ENCODE data around the gene CRX. TPM values are rescaled to one million over a fixed set of nuclear protein-coding genes. Genes with fewer than 3 reads are reported as not detected.
"Not testable (repeated sequence)": the region's sequence is repeated elsewhere in the genome, so short reads cannot be mapped to it uniquely, and the experiment has no call there.

The CRX gene
- total RNA-seq, 2 donors from 2014 or later, result 0.44 to 0.66 TPM

DNA sequence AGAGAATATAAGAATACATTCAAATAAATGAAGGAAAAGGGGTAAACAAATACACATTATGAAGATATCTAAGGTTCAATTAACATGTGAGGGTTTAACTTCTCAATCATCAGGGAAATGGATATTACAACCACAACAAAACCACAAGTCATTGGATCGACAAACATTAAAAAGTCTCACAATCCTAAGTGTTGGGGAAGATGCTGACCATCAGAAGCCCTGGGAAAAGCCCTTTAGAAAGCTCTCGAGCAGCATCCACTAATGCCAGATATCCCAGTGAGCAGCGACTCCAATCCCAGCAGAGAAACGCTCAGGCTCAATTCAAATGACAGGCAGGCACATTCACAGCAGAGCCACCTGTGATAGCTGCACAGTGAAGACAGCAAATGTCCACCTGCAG is 20.5 kb upstream of the CRX start:
- Histone ChIP-seq H3K9me3 (ENCODE audit: control insufficient read depth, low read length) (peaks cover 5% of the 10 kb centered on the region), H3K4me3 (ENCODE audit: low read length) (no peak overlapping the region), H3K27ac (ENCODE audit: low read depth, low read length) (no peak overlapping the region), H3K9ac (ENCODE audit: extremely low read depth, low read length, poor library complexity, severe bottlenecking) (no peak overlapping the region), H3K4me1 (ENCODE audit: control insufficient read depth, insufficient read depth, low read length) (no peaks in the 10 kb centered on the region), H3K27me3 (ENCODE audit: control insufficient read depth, insufficient read depth, low read length, poor library complexity, severe bottlenecking) (no peaks in the 10 kb centered on the region), H3K36me3 (ENCODE audit: control insufficient read depth, insufficient read depth, low read length) (no peaks in the 10 kb centered on the region)
- TF ChIP-seq, protein P1, sequence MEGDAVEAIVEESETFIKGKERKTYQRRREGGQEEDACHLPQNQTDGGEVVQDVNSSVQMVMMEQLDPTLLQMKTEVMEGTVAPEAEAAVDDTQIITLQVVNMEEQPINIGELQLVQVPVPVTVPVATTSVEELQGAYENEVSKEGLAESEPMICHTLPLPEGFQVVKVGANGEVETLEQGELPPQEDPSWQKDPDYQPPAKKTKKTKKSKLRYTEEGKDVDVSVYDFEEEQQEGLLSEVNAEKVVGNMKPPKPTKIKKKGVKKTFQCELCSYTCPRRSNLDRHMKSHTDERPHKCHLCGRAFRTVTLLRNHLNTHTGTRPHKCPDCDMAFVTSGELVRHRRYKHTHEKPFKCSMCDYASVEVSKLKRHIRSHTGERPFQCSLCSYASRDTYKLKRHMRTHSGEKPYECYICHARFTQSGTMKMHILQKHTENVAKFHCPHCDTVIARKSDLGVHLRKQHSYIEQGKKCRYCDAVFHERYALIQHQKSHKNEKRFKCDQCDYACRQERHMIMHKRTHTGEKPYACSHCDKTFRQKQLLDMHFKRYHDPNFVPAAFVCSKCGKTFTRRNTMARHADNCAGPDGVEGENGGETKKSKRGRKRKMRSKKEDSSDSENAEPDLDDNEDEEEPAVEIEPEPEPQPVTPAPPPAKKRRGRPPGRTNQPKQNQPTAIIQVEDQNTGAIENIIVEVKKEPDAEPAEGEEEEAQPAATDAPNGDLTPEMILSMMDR (conservative IDR thresholded peaks at IDR 0.05), result no peak
- DNase-seq, result no peak
- Mint-ChIP-seq H3K27ac (no peak overlapping the region), H3K36me3 (ENCODE audit: low read depth) (peaks cover 3% of the 10 kb centered on the region), H3K9me3 (peaks cover 6% of the 10 kb centered on the region), H3K4me1 (peaks cover 5% of the 10 kb centered on the region), H3K4me3 (no peak overlapping the region), H3K27me3 (ENCODE audit: insufficient read depth) (peaks cover 2% of the 10 kb centered on the region)
- WGBS, 2 experiments (ENCODE audit: insufficient coverage in 1 of 2, insufficient read length in 1 of 2), result 89 to 93% methylated on average over 3 to 4 of the region's 4 CpGs

DNA sequence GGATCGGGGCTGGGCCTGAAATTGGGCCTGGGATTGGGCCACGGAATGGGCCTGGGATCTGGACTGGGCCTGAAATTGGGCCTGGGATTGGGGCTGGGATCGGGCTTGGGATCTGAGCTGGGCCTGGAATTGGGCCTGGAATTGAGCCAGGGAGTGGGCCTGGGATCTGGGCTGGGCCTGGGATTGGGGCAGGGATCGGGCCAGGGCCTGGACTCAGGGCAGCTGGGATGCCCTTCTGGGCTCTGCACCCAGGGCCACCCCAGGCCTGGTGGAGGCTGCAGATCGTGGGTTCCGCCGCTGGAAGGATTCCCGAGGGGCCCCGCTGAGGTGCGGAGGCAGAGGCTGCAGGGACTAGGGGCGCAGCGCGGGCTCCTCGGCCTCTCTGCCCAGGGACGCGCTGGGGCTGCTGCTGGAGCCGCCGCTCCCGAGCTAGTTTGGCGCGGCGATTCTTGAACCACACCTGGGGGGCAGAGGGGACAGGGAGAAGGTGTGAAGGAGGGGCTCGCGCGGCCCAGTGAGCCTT is 19.2 kb upstream of the CRX start:
- no peak overlapping the region for H3K27ac Mint-ChIP-seq

DNA sequence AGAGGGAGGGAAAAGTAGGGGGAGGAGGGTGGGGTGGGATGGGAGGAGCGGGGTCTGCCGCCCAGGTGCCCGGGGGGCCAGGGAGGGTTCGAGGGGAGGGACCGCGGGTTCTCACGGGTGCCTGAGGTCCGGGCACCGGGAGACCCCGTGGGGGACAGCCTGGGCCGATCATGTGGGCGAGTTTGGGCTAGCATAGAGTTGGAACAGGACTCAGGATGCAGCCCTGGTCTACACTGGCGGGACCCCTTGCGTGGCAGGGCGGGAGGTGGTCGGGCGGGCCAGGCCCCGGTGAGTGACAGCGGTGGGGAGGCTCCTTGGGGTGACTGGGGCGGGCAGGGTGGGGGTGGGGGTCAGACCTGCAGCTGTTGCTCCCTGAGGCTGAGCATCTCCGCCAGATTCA is 18.6 kb upstream of the CRX start:
- not testable (repeated sequence) for H3K9me3 Mint-ChIP-seq

More for the DNA sequence above, 19.2 kb upstream of the CRX start:
- no peak overlapping the region for H3K9ac ChIP-seq (ENCODE audit: extremely low read depth, low read length, poor library complexity, severe bottlenecking)
- WGBS, 2 experiments (ENCODE audit: insufficient coverage in 1 of 2, insufficient read length in 1 of 2), result 90 to 100% methylated on average over 2 to 11 of the region's 25 CpGs
- no peaks in the 10 kb centered on the region for H3K27me3 ChIP-seq (ENCODE audit: control insufficient read depth, insufficient read depth, low read length, poor library complexity, severe bottlenecking)
- Mint-ChIP-seq H3K27me3 (ENCODE audit: insufficient read depth) (peaks cover 2% of the 10 kb centered on the region), H3K4me1 (peaks cover 5% of the 10 kb centered on the region), H3K9me3 (peaks cover 6% of the 10 kb centered on the region), H3K36me3 (ENCODE audit: low read depth) (peaks cover 3% of the 10 kb centered on the region), H3K4me3 (no peak overlapping the region)
- no peak for DNase-seq
- H3K27ac ChIP-seq (ENCODE audit: low read depth, low read length), result no peak overlapping the region
- peaks cover 5% of the 10 kb centered on the region for H3K9me3 ChIP-seq (ENCODE audit: control insufficient read depth, low read length)
- TF ChIP-seq, protein P1 (conservative IDR thresholded peaks at IDR 0.05), result no peak
- no peaks in the 10 kb centered on the region for H3K4me1 ChIP-seq (ENCODE audit: control insufficient read depth, insufficient read depth, low read length)
- no peak overlapping the region for H3K4me3 ChIP-seq (ENCODE audit: low read length)
- no peaks in the 10 kb centered on the region for H3K36me3 ChIP-seq (ENCODE audit: control insufficient read depth, insufficient read depth, low read length)

DNA sequence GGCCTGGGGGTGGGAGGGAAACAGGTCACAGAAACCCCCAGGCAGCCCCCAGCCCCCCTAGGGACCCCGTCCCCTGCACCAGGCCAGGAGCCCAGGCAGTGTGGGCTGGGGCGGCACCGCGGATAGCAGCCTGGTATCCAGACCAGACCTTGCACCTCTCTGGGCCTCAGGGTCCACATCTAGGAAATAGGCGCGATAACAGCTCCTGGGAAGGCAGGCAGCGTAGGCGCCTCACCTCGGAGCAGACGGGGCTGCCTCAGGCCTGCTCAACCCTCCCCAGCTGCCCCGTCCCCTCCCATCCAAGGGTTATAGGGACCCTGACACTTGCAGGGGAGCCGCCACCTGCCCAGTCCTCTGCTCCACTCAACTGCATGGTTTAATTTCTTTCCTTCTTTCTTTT is 18.1 kb upstream of the CRX start:
- not testable (repeated sequence) for H3K4me1 ChIP-seq (ENCODE audit: control insufficient read depth, insufficient read depth, low read length); H3K9ac ChIP-seq (ENCODE audit: extremely low read depth, low read length, poor library complexity, severe bottlenecking); H3K36me3 Mint-ChIP-seq (ENCODE audit: low read depth); H3K9me3 ChIP-seq (ENCODE audit: control insufficient read depth, low read length); H3K27ac ChIP-seq (ENCODE audit: low read depth, low read length); H3K27me3 Mint-ChIP-seq (ENCODE audit: insufficient read depth); H3K9me3 Mint-ChIP-seq; H3K27me3 ChIP-seq (ENCODE audit: control insufficient read depth, insufficient read depth, low read length, poor library complexity, severe bottlenecking); H3K4me3 ChIP-seq (ENCODE audit: low read length); H3K4me3 Mint-ChIP-seq; DNase-seq; H3K4me1 Mint-ChIP-seq; H3K36me3 ChIP-seq (ENCODE audit: control insufficient read depth, insufficient read depth, low read length); H3K27ac Mint-ChIP-seq
- WGBS, 2 experiments (ENCODE audit: insufficient coverage in 1 of 2, insufficient read length in 1 of 2), result 98% methylated on average over 8 of the region's 12 CpGs; no CpG with 5 or more reads in 1 of the 2 experiments

More for the DNA sequence above, 18.6 kb upstream of the CRX start:
- H3K27me3 Mint-ChIP-seq (ENCODE audit: insufficient read depth); H3K4me3 ChIP-seq (ENCODE audit: low read length); H3K9ac ChIP-seq (ENCODE audit: extremely low read depth, low read length, poor library complexity, severe bottlenecking); H3K4me1 Mint-ChIP-seq; H3K36me3 Mint-ChIP-seq (ENCODE audit: low read depth); H3K27ac Mint-ChIP-seq; H3K27ac ChIP-seq (ENCODE audit: low read depth, low read length); H3K36me3 ChIP-seq (ENCODE audit: control insufficient read depth, insufficient read depth, low read length); H3K9me3 ChIP-seq (ENCODE audit: control insufficient read depth, low read length); H3K27me3 ChIP-seq (ENCODE audit: control insufficient read depth, insufficient read depth, low read length, poor library complexity, severe bottlenecking); DNase-seq; H3K4me3 Mint-ChIP-seq; H3K4me1 ChIP-seq (ENCODE audit: control insufficient read depth, insufficient read depth, low read length): not testable (repeated sequence)
- 94 to 96% methylated on average over 4 to 7 of the region's 21 CpGs for WGBS, 2 experiments (ENCODE audit: insufficient coverage in 1 of 2, insufficient read length in 1 of 2)

DNA sequence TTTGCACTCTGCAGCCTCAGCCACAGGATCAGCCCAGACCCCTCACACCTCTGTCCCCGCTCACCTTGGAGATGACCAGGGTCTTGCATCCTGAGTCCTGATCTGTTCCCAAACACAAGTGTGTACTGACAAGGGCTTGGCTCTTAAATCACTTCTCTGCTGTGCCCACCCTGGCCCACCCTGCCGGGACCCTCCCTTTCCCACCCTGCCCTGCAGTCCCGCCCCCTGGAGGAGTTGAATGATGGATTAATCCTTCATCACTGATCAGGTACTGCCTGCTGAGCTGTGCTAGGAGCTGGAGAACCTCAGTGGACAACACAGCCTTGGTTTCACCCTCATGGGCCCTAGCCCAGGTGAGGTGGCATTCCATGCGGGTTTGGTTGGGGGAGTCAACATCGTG is 17.3 kb upstream of the CRX start, which contains the start of gene TPRX1:
TPRX1 (minus strand) TSS at position 101 of the 400 bp plus-strand sequence; CDS start at position 89, 12 bp downstream.
- not testable (repeated sequence) for DNase-seq; H3K36me3 ChIP-seq (ENCODE audit: control insufficient read depth, insufficient read depth, low read length); H3K9ac ChIP-seq (ENCODE audit: extremely low read depth, low read length, poor library complexity, severe bottlenecking); H3K36me3 Mint-ChIP-seq (ENCODE audit: low read depth); H3K27ac Mint-ChIP-seq; H3K9me3 Mint-ChIP-seq; H3K4me3 Mint-ChIP-seq; H3K27ac ChIP-seq (ENCODE audit: low read depth, low read length); H3K4me3 ChIP-seq (ENCODE audit: low read length); H3K4me1 ChIP-seq (ENCODE audit: control insufficient read depth, insufficient read depth, low read length); H3K27me3 Mint-ChIP-seq (ENCODE audit: insufficient read depth); H3K9me3 ChIP-seq (ENCODE audit: control insufficient read depth, low read length); H3K27me3 ChIP-seq (ENCODE audit: control insufficient read depth, insufficient read depth, low read length, poor library complexity, severe bottlenecking); H3K4me1 Mint-ChIP-seq
- 93 to 99% methylated on average over 2 to 5 of the region's 5 CpGs for WGBS, 2 experiments (ENCODE audit: insufficient coverage in 1 of 2, insufficient read length in 1 of 2)
